DMS79 treated with DMSO at 0.1 percent for 48 hours (cell line): ENCODE data around the gene ZNF746.
A peak's percentile ranks its signal among the peaks of the same experiment; 100 is the strongest.

Experiments
- DNase-seq: peaks from one replicate; lab custom pipeline; 2025; lab: John Stamatoyannopoulos, UW

The ZNF746 gene

DNA sequence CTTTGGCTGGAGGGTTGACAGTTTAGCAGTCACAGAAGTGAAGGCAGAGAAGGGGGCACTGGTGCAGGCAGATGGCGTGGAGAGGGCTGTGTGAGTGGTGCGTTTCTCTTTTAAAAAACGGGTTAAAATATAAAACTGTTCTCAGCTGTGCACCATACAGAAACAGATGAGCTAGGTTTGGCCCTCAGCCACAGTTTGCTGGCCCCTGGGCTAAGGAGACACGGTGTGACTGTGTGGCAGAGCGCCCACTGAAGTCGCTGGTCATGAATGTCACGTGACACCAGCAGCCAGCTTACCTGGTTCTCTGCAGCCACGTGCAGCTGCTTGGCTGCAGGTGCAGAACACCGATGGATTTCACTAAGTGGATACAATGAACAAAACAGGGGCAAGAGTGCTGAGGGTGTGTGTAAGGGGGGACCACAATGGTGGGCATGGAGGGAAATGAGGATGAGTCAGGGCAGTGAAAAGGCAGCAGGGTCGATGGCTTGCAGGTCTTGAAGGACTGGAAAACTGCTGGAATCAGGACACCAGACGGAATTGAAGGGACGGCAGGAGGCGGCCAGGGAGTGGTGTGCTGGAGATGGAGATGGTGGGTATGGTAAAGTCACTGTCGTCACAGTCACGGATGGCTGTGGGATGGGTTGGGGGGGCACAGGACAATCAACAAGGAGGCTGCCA lies 7.4 kb downstream of the ZNF746 start:
- no peak for DNase-seq

DNA sequence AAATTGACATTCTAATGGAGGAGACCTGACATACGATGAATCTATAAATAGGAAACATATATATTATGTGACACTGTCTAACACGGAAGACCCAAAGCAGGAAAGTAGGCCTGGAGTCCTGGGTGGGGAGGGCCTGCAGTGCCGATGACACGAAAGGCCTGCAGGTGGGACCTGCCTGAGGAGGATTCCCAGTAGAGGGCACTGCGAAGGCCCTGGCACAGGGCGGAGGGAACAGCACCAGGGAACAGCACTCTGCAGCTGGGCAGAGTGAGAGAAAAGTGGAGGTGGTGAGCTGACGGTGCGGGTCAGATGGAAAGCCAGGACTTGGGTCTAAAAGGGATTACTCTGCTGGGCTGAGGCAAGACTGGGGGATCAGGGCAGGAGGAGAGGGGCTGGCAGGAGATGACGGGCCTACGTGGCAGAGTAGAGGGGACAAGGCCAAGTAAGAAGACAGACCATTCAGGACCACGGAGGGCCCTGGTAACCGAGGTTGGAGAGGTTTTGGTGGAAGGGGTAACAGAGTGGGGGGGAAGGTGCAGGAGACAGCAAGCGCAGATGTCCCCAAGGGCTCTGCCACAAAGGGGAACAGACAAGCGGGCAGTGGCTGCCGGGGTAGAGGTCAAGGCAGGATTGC lies 8.1 kb downstream of the ZNF746 start:
- DNase-seq: no peak

DNA sequence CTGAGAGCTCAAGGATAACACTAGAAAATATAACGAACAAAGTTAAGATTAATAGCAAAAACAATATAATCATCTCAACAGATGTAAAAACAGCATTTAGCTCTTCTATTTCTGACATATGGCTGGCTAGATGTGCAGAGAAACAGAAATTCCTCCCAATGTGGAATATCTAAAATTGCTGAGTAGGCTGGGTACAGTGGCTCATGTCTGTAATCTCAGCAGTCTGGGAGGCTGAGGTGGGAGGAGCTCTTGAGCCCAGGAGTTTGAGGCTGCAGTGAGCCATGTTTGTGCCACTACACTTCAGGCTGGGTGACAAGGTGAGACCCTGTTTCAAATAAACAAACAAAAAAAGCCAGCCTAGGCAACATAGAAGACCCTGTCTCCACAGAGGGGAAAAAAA lies 18.0 kb downstream of the ZNF746 start:
- no peak for DNase-seq

DNA sequence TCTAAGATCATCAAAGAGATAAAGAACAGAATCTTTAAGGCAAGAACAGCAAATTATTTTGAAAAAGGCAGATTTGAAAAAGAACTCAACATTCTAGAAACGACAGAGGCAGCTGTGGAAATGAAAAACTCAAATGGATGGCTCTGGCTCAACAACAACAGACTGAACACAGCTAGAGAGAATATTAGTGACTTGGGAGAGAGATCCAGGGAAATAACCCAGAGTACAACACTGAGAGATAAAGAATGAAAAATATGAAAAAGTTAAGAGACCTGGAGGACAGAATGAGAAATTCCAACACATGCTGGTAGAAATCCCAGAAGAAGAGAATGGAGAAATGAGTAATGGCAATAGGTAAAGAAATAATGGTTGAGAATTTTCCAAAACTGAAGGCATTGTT lies 18.9 kb downstream of the ZNF746 start:
- no peak for DNase-seq

DNA sequence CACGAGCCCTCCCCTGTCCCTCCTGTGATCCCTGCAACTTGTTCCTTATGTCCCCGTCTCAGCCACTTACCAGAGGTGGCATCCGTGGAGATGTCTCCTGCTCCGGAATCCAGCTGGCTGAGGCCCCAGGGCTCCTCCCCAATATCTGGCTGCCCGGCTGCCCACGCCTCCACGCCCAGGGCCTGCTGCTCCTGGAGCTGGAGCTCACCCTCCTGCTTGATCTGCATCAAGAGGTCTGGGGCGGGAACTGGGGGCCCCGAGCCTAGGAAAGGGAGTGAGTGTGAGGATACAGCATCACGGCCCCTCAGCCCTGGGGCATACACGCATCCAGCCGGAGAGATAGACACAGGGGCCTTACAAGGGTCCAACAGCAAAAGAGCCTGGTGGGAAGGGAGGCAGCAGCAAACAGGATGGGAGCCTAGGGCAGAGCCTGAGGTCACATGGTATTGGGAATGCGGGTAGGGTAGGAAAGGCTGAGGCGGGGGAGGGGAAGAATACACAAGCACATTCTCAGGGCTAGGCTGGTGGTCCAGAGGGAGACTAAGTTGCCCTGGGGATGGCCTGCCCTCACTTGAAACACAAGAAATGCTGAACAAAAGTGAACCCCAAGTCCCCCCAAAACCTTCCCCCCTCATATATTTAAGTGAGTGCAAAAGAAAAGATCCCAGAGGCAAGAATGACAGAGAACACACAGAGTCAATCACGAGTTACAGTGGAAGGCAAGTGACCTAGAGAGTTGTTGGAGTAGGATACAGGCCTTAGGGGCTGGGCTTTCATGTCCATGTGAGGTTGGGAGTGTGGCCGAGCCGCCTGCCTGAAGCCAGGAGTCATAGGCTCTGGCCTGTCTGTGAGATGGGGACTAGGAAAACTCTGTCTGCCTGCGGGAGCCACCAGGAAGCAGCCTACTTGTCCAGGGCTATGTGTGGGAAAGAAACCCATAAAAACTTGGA lies 19.8 kb downstream of the ZNF746 start:
- DNase-seq: no peak

DNA sequence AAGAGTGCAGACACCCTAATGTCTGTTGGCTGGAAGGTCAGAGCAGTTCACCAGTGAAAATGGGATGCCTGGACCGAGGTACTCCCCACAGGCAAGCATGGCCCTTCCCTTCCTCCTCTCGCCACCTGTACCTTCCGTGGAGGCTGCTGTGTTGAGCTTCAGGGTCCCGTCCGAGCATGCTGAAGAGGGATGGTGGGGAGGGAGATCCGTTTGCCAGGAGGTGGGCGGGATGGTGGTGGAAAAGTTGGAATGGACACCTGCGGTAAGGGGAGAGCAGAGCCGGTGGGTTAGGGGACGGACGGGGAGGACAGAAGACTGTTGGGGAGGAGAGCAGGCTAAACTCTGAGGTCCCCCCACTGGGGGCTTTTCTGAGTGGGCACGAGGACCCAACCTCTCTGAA lies 20.8 kb downstream of the ZNF746 start:
- DNase-seq: no peak

DNA sequence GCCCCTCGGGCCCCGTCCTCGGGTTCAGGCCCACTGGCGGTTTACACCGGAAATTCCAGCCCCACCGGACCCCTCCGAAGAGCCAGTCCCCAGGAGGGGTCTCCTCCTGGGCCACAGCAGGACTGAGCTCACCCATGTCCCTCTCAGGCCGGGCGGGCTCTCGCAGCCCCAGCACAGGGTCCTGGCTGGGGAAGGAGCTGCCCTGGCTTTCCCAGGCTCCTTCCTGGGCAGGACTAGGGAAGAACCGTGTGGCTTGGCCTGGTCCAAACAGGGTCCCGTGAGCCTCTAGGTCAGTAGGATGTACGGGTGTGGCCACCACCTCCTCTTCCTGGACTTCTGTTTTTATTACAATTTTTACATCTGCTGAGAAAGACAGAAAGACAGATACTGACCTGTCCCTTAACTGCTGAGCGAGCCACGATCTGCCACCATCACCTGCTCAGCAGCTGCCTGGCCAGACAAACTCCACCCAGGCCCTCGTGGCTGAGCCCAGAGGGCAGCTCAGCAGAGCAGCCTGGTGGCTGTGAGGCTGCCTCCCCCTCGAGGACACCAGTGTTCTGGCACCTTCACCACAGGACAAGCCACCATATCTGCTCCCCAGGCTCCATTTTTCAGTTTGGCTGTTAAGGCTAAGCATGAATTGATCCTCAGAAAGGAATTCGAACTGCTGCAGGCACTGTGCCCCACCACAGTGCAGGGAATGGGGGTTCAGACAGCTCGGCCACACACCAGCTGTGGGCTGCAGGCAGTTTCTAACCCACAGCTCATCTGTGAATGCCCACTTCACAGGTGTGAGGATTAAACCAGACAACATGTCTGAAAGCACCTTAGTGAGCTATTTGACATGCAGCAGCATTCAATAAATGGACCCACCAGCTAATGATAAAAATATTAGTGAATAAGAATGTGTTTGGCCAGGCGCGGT lies 22.2 kb downstream of the ZNF746 start:
- no peak for DNase-seq

DNA sequence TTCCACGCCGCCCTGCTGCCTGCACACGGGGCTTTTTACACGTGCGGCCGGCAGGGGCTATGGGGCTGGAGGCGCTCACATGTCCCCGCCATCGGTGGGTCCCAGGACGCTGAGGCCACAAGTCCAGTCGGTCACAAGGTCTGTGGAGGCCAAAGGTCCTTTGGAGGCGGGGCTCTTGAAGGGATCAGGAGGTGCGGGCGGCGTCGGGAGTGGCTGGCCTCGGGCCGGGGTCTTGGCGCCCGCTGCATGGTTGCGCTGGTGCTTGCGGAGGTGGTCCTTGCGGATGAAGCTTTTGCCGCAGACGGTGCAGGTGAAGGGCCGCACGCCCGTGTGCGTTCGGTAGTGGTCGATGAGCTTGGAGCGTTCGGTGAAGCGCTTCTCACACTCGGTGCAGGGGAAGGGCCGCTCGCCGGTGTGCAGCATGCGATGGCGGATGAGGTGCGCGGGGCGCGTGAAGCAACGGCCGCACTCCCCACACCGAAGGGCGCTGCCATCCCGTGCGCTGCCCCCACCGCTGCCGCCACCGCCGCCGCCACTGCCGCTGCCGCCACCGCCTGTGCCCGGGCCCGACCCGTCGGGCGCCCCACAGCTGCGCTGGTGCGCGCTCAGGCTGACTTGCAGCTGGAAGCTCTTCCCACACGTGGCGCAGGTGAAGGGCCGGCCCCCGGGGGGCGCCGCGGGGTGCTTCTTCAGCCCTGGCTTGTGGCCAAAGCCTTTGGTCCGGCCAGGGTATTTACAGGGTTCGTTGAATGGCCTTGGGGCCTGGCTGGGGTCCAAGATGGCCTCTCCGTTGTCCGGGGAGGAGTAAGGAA lies 23.1 kb downstream of the ZNF746 start:
- no peak for DNase-seq

DNA sequence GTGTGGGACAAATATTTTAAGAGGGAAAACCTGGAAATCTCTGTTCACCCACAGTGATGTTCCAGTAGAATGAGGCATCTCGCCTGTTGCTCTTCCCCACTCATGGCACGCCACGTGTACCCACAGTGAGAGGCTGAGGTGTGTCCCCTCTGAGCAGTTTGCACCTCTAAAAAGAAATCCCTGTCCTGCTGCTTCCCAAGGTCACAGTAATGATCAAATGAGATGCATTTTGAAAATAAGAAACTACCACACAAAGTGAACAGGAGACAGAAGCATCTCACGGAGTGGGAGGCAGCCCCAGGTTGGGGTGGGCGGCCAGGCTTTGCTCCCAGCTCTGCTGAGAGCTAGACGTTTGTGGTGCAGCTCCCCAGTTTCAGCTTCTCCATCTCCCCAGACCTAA lies 24.4 kb downstream of the ZNF746 start:
- DNase-seq: no peak

DNA sequence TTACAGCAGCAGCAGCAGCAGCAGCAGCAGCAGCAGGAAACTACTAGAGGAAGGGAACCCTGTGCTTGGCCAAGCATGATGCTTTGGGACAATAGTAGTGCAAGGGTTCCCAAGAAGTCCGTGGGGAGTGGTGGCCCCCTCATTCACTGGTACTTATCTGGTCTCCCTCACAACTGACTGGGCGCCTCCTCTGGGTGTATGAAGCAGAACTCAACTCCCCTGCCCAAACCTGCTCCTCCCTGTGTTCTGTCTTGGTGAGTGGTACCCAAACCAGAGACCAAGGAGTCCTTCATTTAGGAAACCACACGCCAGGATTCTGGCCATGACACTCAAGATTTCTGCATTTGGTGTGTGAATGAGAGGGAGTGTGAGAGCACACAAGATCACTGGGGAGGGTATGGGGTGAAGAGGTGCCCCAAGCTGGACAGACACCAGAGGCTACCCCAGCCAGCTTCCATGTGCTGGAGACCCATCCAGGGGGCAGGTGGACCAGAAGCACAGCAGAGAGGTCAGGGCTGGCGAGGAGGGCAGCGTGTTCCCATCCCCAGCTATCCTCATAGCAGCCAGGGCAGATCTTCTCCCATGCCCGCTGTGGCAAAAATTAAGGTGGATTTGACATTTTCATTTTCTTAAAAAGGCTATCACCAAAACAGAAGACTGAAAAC lies 26.2 kb downstream of the ZNF746 start:
- DNase-seq: no peak

DNA sequence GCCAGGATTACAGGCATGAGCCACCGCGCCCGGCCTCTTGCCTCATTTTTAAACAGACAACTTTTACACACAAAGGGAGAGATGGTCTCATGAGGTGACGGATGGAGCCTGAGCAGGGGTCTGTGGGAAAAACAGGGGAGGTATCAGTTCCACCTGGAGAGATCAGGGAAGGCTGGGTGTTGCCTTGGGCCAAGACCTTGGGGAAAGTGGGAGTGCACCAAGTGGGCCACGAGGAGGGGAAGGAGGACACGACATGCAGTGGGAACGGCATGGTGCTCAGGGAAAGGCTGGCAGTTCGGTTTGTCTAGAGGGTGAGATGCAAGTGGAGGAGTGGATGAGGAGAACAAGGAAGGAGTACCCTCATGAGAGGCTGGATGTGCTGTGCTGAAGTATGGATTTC lies 27.8 kb downstream of the ZNF746 start:
- DNase-seq: no peak

DNA sequence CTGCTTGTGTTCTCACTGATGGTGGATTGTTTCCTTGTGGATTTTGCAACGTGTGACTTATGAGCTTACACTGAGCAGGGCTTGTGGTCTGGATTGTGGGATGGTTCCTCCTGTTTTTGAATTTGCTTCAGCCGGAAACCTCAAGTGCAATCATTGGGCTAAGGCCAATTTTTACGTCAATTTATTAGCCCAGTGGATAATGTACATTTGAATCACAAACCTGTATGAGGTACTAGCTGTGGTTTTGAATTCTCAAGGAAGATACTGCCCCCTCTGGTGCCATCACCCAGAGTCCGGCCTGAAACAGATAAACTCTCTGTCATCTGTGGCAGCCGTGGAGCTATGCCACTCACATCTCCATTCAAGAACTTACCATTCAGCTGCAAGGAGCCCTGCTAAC lies 29.4 kb downstream of the ZNF746 start:
- no peak for DNase-seq

DNA sequence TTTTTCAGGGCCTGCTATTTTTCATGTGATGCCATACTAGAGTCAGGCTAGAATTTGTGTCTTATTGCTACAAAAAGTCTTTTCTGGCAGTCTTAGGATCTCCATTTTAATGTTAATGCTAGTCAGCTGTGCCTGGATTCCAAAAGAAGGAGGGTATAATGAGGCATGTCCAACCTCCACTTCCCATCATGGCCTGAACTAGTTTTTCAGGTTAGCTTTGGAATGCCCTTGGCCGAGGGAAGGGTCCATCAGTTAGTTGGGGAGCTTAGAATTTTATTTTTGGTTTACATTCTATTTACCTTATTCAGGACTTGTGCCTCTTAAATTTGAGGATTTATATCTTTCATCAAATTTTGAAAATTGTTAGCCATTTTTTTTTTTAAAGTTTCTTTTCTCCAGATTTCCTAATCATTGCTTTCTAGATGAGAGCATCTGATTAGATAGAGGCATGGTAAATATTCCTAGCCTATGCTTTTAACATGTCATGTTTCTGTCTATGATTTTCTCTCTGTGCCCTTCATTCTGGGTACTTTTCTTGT lies 30.2 kb downstream of the ZNF746 start:
- no peak for DNase-seq

DNA sequence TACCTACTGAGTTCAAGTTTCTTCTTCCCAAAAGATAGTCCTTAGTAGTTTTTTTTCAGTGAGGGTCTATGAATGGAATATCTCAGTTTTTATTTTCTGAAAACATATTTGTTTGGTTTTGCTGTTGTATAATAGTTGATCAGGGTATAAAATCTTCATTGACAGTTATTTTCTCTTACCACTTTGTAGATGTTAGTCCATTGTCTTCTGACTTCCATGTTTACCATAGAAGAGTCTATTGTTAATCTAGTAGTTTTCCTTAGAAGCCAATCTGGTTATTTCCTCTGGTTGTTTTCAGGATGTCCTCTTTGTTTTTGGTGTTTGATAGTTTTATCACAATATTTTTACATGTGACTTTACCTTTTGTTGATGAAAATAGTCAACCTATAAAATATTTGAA lies 31.2 kb downstream of the ZNF746 start:
- no peak for DNase-seq

DNA sequence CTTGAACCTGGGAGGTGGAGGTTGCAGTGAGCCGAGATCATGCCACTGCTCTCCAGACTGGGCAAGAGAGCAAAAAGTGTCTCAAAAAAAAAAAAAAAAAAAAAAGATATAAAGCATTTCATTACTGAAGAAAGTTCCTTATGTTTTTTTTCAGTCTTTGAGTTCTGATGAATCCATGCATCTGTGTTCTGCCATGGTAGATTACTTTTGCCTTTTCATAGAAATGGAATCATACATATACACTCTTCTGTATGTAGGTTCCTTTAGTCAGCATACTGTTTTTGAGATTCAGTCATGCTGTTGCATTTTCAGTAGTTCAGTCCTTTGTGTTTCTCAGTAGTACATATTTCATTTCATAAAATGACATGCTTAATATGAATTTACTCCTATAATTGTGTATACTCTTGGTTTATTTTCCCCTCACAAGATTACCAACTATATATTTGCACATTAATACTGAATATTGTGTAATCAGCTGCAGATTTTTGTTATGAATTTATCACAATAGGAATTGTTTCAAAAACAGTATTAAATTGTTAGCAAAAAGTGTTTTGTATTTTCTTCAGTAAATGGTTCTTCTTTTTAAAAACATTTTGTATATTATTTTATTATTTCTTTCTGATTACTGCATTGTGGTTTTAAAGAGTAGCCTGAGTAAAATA lies 34.0 kb downstream of the ZNF746 start:
- DNase-seq: no peak

DNA sequence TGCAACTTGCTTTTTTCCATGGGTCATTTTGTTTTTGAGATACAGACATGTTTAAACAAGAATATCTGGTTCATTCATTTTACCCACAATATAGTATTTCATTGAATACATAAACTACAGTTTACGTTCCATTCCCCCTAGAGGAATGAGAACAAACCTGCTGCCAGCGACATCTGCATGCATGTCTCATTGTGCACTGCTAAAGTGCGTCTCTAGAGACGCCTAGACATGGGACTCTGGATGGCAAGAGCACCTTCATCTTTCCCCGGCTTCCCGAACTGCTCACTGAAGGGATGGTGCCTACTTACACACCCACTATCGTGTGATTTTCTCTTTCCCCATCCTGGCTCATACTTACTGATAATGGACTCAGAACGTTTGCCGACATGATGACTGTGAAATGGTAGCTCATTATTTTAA lies 35.5 kb downstream of the ZNF746 start:
- DNase-seq: no peak

DNA sequence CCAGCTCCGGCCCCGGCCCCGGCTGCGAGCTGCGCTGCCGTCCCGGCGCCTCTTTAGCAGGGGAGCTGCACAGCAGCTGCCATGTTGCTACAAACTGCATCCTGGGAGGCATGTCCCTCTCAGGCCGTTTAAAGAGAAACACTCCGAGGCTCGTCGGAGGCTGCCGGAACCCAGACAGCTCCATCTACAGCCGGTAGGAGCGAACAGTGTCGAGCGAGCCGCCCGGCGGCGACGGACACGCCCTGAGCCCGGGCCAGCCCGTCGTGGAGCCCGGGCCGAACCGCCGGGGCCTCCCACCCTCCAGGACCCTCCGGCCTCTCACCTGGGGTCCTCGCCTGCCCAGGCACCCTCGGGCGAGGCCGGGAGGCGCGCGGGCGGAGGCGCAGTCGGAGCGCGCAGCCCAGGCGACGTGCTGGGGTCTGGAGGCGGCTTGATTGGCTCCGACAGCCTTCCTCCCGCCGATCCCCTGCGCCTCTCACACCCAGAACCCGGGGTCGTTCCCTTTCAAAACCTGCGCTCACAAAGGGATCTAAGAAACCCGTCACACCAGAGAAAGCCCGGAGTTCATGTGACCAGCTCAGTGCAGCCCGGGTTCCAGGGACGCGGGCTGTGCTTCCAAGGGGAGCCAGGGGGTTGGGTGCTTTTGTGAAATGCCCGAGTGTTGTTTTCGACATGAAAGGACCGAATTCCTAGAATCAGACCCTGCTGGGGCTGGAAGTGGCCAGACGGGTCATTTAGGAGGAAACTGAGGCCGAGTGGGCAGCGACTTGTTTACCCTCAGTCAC lies 36.9 kb downstream of the ZNF746 start, which contains the start of gene ZNF777:
TSS of gene ZNF777 (minus strand) at position 570 of the 785 bp plus-strand sequence. CDS start 5,040 bp downstream, outside the sequence.
- DNase-seq: peak; percentile 50
